ENCODE measurements around the gene TMEM245.

- TF ChIP-seq EZH2 (IDR thresholded peaks at IDR 0.05; ENCODE audit: insufficient read depth, poor library complexity, severe bottlenecking) (no peak), EZH2phosphoT487 (IDR thresholded peaks at IDR 0.05; ENCODE audit: insufficient read depth, low read depth) (no peak)
Observed at GRCh38 chr9:108972626-108973209, 147.0 kb downstream of the TMEM245 start.

All from GM23248 (cell line).